Fibroblast of mammary gland (primary cell): ENCODE data around the gene SHISA2.

Source experiments
- DNase-seq: peaks from one replicate; pipeline ENCODE4 v3.0.0-alpha.2; 2010; ENCODE audit warnings: low read depth
- H3K4me3 ChIP-seq: 2 replicates; pipeline ENCODE4 v1.5.1; 2011; ENCODE audit warnings: low read depth, mild to moderate bottlenecking, low read length, moderate library complexity; ENCODE audit not compliant: control insufficient read depth
- CTCF ChIP-seq: conservative IDR thresholded peaks from 2 replicates; pipeline ENCODE4 v1.5.1; 2011; ENCODE audit warnings: low read depth, low read length, inconsistent platforms; ENCODE audit not compliant: control insufficient read depth, insufficient read depth

Gene SHISA2

GRCh38 chr13:26011208-26011573 is 40.6 kb downstream of the SHISA2 start:
- no peak for DNase-seq
- H3K4me3 ChIP-seq = no peak overlapping the region
- no peak for TF ChIP-seq CTCF

DNA sequence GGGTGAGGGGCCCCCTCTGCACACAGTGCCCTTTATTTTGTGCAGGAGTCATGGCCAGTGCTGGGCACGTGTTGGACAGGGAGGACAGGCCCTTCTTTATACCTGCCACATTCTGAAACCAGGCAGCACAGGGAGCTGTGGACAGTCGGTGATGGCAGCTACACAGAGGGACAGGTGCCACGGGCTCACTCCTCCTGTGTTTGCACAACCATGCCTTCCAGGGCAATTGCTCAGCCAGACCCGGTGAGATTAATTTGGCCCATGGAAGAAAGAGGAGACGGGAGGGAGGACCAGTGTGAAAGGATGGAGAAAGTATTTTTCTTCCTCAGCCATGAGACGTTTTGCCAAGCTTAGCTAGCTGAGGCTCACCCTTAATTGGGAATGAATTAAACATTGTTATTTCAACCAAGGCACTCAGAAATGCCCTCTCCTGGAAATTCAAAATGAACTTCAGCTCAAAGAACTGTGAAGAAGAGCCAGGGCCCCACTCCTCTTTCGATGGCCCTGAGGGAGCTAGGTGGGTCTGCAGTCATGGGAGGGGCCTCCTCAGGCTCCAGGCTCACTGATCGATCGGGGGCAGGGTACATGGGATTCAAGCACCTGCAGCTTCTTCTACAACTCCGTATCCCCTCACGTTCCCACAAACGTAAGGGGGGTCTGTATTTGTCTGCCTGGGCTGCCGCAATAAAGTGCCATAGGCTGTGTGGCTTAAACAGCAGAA is 41.2 kb downstream of the SHISA2 start:
- TF ChIP-seq CTCF = no peak
- DNase-seq = no peak
- H3K4me3 ChIP-seq = no peak overlapping the region

GRCh38 chr13:26007261-26008125 is 44.3 kb downstream of the SHISA2 start:
- no peak for DNase-seq
- no peak overlapping the region for H3K4me3 ChIP-seq
- TF ChIP-seq CTCF = no peak
